Activated CD4-positive, alpha-beta T cell treated with anti-CD3 and anti-CD28 coated beads, Interleukin-10, Interleukin-2, amounts not matched to agents 100 ng/mL and 50 ng/mL, durations not matched to agents 16 hours and 8 hours (primary cell): ENCODE data around the gene GNG2.

Experiments
- DNase-seq: peaks from one replicate; pipeline ENCODE4 v3.0.0-alpha.2; 2020

The GNG2 gene

GRCh38 chr14:51895375-51895774, 35.0 kb downstream of the GNG2 start:
- DNase-seq: no peak

GRCh38 chr14:51897791-51898355, 37.5 kb downstream of the GNG2 start:
- DNase-seq: no peak

GRCh38 chr14:51901475-51902024, 41.1 kb downstream of the GNG2 start:
- no peak for DNase-seq

GRCh38 chr14:51905656-51906121, 45.3 kb downstream of the GNG2 start:
- peak; percentile 81 for DNase-seq

GRCh38 chr14:51908086-51908485, 47.7 kb downstream of the GNG2 start:
- no peak for DNase-seq

GRCh38 chr14:51912112-51912786, 51.8 kb downstream of the GNG2 start:
- no peak for DNase-seq

GRCh38 chr14:51914310-51914709, 53.9 kb downstream of the GNG2 start:
- DNase-seq: no peak

- no peak for DNase-seq
These were observed 56.8 kb downstream of the GNG2 start for GRCh38 chr14:51917193-51917592.

GRCh38 chr14:51921026-51921425, 60.6 kb downstream of the GNG2 start:
- DNase-seq: no peak

- no peak for DNase-seq
These were observed 62.2 kb downstream of the GNG2 start for GRCh38 chr14:51922624-51923023.

GRCh38 chr14:51924600-51924999, 64.2 kb downstream of the GNG2 start:
- DNase-seq: no peak

- no peak for DNase-seq
These were observed 65.6 kb downstream of the GNG2 start for GRCh38 chr14:51925980-51926379.

GRCh38 chr14:51926449-51926848, 66.0 kb downstream of the GNG2 start:
- no peak for DNase-seq

GRCh38 chr14:51928568-51928967, 68.2 kb downstream of the GNG2 start:
- no peak for DNase-seq

- no peak for DNase-seq
These were observed 68.8 kb downstream of the GNG2 start for GRCh38 chr14:51929166-51929565.

- peak; percentile 19 for DNase-seq
These were observed 69.7 kb downstream of the GNG2 start for GRCh38 chr14:51929910-51930682.

- DNase-seq: peak; percentile 48
These were observed 70.9 kb downstream of the GNG2 start for GRCh38 chr14:51931308-51931707.

- no peak for DNase-seq
These were observed 72.8 kb downstream of the GNG2 start for GRCh38 chr14:51933191-51933590.

- no peak for DNase-seq
These were observed 77.7 kb downstream of the GNG2 start for GRCh38 chr14:51938137-51938536.

GRCh38 chr14:51938821-51939220, 78.4 kb downstream of the GNG2 start:
- DNase-seq: no peak

- no peak for DNase-seq
These were observed 78.8 kb downstream of the GNG2 start for GRCh38 chr14:51939226-51939625.

- DNase-seq: peak; percentile 13
These were observed 79.4 kb downstream of the GNG2 start for GRCh38 chr14:51939755-51940301.

GRCh38 chr14:51942971-51943370, 82.6 kb downstream of the GNG2 start:
- DNase-seq: no peak
